Measurements from ENCODE around the gene SLC35A5. TPM values are rescaled to one million over a fixed set of nuclear protein-coding genes. Genes with fewer than 3 reads are reported as not detected.
"Not testable (repeated sequence)": the region's sequence is repeated elsewhere in the genome, so short reads cannot be mapped to it uniquely, and the experiment has no call there.

Gene SLC35A5
- total RNA-seq: 10 to 100 TPM; 32.1 to 37.6 (median 37.0) TPM

DNA sequence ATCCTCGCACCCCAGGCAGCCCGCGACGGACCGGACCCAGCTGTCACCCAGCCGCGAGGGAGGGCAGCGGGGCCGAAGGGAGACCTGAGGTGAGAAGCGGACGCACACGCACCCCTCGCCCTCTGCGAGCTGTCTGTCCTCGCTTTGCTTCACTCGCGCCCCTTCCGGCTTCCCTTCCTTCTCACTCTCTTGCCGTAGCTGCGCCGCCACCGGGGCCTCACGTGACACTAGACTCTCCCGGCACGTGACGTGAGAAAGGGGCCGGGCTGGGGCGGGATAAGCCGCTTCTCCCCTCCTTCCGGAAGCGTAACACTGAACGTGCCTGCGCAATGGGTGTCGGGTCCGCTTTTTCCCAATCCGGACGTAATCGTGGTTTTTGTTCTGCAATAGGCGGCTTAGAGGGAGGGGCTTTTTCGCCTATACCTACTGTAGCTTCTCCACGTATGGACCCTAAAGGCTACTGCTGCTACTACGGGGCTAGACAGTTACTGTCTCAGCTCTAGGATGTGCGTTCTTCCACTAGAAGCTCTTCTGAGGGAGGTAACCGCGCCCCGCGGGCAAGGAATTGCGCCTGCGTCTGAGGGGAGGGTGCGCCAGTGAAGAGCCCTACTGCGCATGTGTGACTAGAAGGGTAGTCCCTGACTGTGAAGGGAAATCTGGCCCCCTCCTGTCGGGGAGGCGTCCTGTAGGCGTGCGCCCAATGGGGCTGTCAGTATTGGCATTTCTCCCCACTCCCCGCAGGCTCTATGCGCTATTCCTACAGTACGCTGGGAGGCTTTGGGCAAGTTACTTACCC, at the start of gene SLC35A5, which contains the start of gene ATG3:
SLC35A5 (plus strand) TSS at position 312 of the 796 bp plus-strand sequence. CDS start 1,359 bp downstream, outside the sequence.
ATG3 (minus strand) TSS at position 229 of the 796 bp plus-strand sequence. CDS start 434 bp downstream, outside the sequence.
- H3K36me3 ChIP-seq: no peaks in the 10 kb centered on the region
- H3K4me1 ChIP-seq: peaks cover 0 to 14% of the 10 kb centered on the region in 2 donors
- TF ChIP-seq CTCF (IDR thresholded peaks at IDR 0.05) (peak in 1 of 3 donors; percentile 14), POLR2AphosphoS5 (IDR thresholded peaks at IDR 0.05) (peak; percentile 91 to 95 (median 95)), POLR2A (IDR thresholded peaks at IDR 0.05) (peak; percentile 41)
- H3K27me3 ChIP-seq: no peaks in the 10 kb centered on the region
- intact Hi-C loops (cut with DNase I; ENCODE audit: low total_unique reads): no loop called here
- H3K4me3 ChIP-seq: peak within 1 kb of the TSS; percentile 83 to 94 (median 94)
- peak; percentile 98 to 99 for DNase-seq (ENCODE audit: low spot score in 2 of 2)
- H3K27ac ChIP-seq: peak within 1 kb of the TSS; percentile 94 to 98
- no peaks in the 10 kb centered on the region for H3K9me3 ChIP-seq

DNA sequence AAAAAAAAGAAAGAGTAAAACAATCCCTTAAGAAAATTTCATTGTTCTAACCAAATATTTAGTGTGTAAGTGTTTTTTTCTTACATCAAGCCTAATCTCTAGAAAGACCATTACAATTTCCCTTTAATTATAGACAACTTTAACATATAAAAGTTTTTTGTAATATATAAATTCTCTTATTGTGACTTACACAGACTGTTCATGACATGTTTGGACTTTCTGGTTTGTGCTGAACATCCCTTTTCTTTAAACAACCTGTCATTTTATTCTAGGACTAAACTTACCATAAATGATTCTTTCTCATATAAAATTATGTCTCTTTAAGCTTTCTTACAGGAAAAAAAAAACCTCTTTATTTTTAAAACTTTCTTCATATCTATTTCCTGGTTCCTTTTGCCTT, 49.5 kb upstream of the SLC35A5 start:
- Histone ChIP-seq H3K4me1 (no peaks in the 10 kb centered on the region), H3K27me3 (no peaks in the 10 kb centered on the region), H3K36me3 (no peaks in the 10 kb centered on the region), H3K9me3 (no peaks in the 10 kb centered on the region), H3K27ac (no peak overlapping the region), H3K4me3 (no peak overlapping the region)
- no peak for DNase-seq (ENCODE audit: low spot score in 2 of 2)
- intact Hi-C loops (cut with DNase I; ENCODE audit: low total_unique reads): no loop called here
- TF ChIP-seq CTCF (IDR thresholded peaks at IDR 0.05): no peak
- no peak for TF ChIP-seq POLR2A (IDR thresholded peaks at IDR 0.05)
- no peak for TF ChIP-seq POLR2AphosphoS5 (IDR thresholded peaks at IDR 0.05)

- intact Hi-C loops (cut with DNase I; ENCODE audit: low total_unique reads): no loop called here
- no peak for TF ChIP-seq CTCF (IDR thresholded peaks at IDR 0.05)
- no peak for TF ChIP-seq POLR2A (IDR thresholded peaks at IDR 0.05)
- TF ChIP-seq POLR2AphosphoS5 (IDR thresholded peaks at IDR 0.05): no peak
- no peaks in the 10 kb centered on the region for H3K4me1 ChIP-seq
- no peaks in the 10 kb centered on the region for H3K36me3 ChIP-seq
- H3K4me3 ChIP-seq: no peak overlapping the region
- no peak overlapping the region for H3K27ac ChIP-seq
- H3K27me3 ChIP-seq: no peaks in the 10 kb centered on the region
- DNase-seq (ENCODE audit: low spot score in 2 of 2): no peak
- H3K9me3 ChIP-seq: no peaks in the 10 kb centered on the region
These were observed 47.2 kb upstream of the SLC35A5 start for GRCh38 chr3:112514527-112515128.

DNA sequence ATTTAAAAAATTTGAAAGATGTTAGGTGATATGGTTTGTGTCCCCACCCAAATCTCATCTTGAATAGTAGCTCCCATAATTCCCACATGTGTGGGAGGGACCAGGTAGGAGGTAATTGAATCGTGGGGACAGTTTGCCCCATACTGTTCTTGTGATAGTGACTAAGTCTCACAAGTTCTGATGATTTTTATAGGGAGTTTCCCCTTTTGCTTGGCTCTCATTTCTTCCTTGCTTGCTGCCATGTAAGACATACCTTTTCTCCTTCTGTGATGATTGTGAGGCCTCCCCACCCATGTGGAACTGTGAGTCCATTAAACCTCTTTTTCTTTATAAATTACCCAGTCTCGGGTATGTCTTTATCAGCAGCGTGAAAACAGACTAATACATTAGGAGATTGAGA, 42.9 kb upstream of the SLC35A5 start:
- not testable (repeated sequence) for H3K27ac ChIP-seq, H3K36me3 ChIP-seq

DNA sequence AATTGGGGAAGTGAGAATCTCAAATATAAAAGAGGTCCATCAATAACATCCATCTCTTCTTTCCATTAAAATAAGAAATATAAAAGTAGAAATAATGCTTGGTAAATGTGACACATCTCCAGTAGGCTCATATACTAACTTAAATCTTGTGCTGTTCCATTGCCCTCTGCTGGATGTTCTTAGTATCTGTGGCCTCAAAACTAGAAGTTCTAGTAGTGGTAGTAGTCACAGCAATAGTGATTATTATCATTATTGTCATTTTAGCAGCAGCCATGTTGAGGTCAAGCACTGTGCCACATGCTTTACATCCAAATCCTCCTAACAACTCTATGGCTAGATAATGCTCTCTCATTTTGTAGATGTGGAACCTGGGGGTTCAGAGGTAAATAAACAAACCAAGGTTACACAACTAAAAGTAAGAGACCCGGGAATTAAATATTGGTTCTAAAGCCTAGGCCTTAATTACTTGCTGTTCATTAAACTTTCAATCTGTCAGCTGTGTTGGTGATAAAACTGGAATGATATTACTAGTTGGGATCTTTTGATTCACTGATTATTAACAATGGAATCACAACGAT, 42.3 kb upstream of the SLC35A5 start:
- H3K27me3 ChIP-seq: no peaks in the 10 kb centered on the region
- no peaks in the 10 kb centered on the region for H3K36me3 ChIP-seq
- no peaks in the 10 kb centered on the region for H3K9me3 ChIP-seq
- H3K4me3 ChIP-seq: no peak overlapping the region
- no peak overlapping the region for H3K27ac ChIP-seq
- H3K4me1 ChIP-seq: no peaks in the 10 kb centered on the region
- DNase-seq (ENCODE audit: low spot score in 2 of 2): no peak
- intact Hi-C loops (cut with DNase I; ENCODE audit: low total_unique reads): no loop called here
- peak; percentile 51 to 76 (median 68) for TF ChIP-seq CTCF (IDR thresholded peaks at IDR 0.05)
- TF ChIP-seq POLR2AphosphoS5 (IDR thresholded peaks at IDR 0.05): no peak

More for the DNA sequence above, 42.9 kb upstream of the SLC35A5 start:
- H3K4me3 ChIP-seq; H3K27me3 ChIP-seq; intact Hi-C loops (cut with DNase I; ENCODE audit: low total_unique reads); DNase-seq (ENCODE audit: low spot score in 2 of 2); H3K9me3 ChIP-seq; H3K4me1 ChIP-seq: not testable (repeated sequence)

DNA sequence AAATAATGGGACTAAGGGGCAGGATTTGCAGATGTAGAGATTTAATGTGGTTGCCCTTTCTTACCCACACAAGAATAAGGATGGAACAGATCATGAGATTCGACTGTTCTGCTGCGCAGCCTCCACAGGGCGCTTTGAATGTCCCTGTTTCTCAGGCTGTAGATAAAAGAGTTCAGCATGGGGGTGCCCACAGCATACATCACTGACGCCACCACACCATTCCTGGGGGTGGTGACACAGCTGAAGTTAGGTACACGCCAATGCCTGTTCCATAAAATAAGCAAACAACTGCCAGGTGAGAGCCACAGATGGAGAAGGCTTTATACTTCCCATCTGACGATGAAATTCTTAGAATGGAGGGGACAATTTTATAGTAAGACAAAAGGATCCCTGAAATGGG, 37.7 kb upstream of the SLC35A5 start:
- intact Hi-C loops (cut with DNase I; ENCODE audit: low total_unique reads); H3K27me3 ChIP-seq; DNase-seq (ENCODE audit: low spot score in 2 of 2); H3K4me1 ChIP-seq; H3K9me3 ChIP-seq; H3K27ac ChIP-seq; H3K4me3 ChIP-seq; H3K36me3 ChIP-seq: not testable (repeated sequence)
